Loucy (cell line): ENCODE measurements around the gene CAPS.

Source experiments
- H2AFZ ChIP-seq: fragments of 200-600 bp; sonication (generic); 2 replicates; pipeline ENCODE4 v1.6.0; 2016; ENCODE audit warnings: antibody characterized with exemption, mild to moderate bottlenecking, low read length, moderate library complexity
- H3F3A ChIP-seq: fragments of 200-600 bp; 2 replicates; pipeline ENCODE4 v1.6.0; 2016; ENCODE audit warnings: antibody characterized with exemption, low read depth, mild to moderate bottlenecking
- H3K27me3 ChIP-seq: fragments of 200-600 bp; sonication (generic); 2 replicates; pipeline ENCODE4 v1.6.1; 2014; ENCODE audit warnings: low read length, mild to moderate bottlenecking; ENCODE audit not compliant: insufficient read depth, poor library complexity, severe bottlenecking
- H3K36me3 ChIP-seq: fragments of 200-600 bp; sonication (generic); 2 replicates; pipeline ENCODE4 v1.6.1; 2016; ENCODE audit warnings: low read length; ENCODE audit not compliant: insufficient read depth
- H3K4me1 ChIP-seq: fragments of 200-600 bp; sonication (generic); 2 replicates; pipeline ENCODE4 v1.5.1; 2014; ENCODE audit warnings: low read length, mild to moderate bottlenecking; ENCODE audit not compliant: insufficient read depth, poor library complexity, severe bottlenecking
- H3K4me2 ChIP-seq: fragments of 200-600 bp; sonication (generic); 2 replicates; pipeline ENCODE4 v1.6.0; 2014; ENCODE audit warnings: antibody characterized with exemption, low read length, low read depth, mild to moderate bottlenecking; ENCODE audit not compliant: poor library complexity, severe bottlenecking
- H3K4me3 ChIP-seq: fragments of 200-600 bp; sonication (generic); 2 replicates; pipeline ENCODE4 v1.5.1; 2014; ENCODE audit warnings: low read length, mild to moderate bottlenecking, mixed read lengths; ENCODE audit not compliant: poor library complexity, severe bottlenecking
- H3K79me2 ChIP-seq: fragments of 200-600 bp; sonication (generic); 2 replicates; pipeline ENCODE4 v1.6.1; 2014; ENCODE audit warnings: low read length; ENCODE audit not compliant: insufficient read depth
- H3K9ac ChIP-seq: fragments of 200-600 bp; sonication (generic); 2 replicates; pipeline ENCODE4 v1.6.0; 2014; ENCODE audit warnings: mild to moderate bottlenecking, low read depth, low read length, moderate library complexity; ENCODE audit not compliant: poor library complexity, severe bottlenecking
- H3K9me2 ChIP-seq: fragments of 200-600 bp; sonication (generic); replicated peaks from 2 replicates; pipeline ENCODE4 v1.6.1; 2016; ENCODE audit warnings: low read depth, low read length, mixed read lengths
- H3K9me3 ChIP-seq: fragments of 200-600 bp; sonication (generic); 2 replicates; pipeline ENCODE4 v1.6.1; 2014; ENCODE audit warnings: mild to moderate bottlenecking, antibody characterized with exemption, low read length, low read depth; ENCODE audit not compliant: insufficient read depth
- H4K20me1 ChIP-seq: fragments of 200-600 bp; sonication (generic); 2 replicates; pipeline ENCODE4 v1.6.0; 2014; ENCODE audit warnings: antibody characterized with exemption, low read length, mild to moderate bottlenecking; ENCODE audit not compliant: insufficient read depth, poor library complexity, severe bottlenecking
- CTCF ChIP-seq: fragments of 200-600 bp; sonication (generic); conservative IDR thresholded peaks from 2 replicates; pipeline ENCODE4 v1.5.1; 2014; ENCODE audit warnings: mild to moderate bottlenecking, antibody characterized with exemption, low read length
- EZH2phosphoT487 ChIP-seq: fragments of 200-600 bp; IDR thresholded peaks from 2 replicates; pipeline ENCODE4 v1.6.1; 2018; ENCODE audit warnings: antibody characterized with exemption, mild to moderate bottlenecking, moderate library complexity, borderline replicate concordance

CAPS gene

GRCh38 chr19:5905114-5905778 is 8.8 kb upstream of the CAPS start:
- peak overlapping the region; percentile 81; the same call in 1 of the 2 replicates for H2AFZ ChIP-seq

GRCh38 chr19:5907241-5907640 is 6.8 kb upstream of the CAPS start:
- no peak overlapping the region for H2AFZ ChIP-seq
- H3K9ac ChIP-seq: no peak overlapping the region
- no peaks in the 10 kb centered on the region for H3K27me3 ChIP-seq
- H3K4me3 ChIP-seq: no peak overlapping the region
- peaks cover 8% of the 10 kb centered on the region for H3K4me1 ChIP-seq
- no peaks in the 10 kb centered on the region for H3F3A ChIP-seq
- H3K4me2 ChIP-seq: no peak overlapping the region
- no peak for TF ChIP-seq EZH2phosphoT487
- no peak for TF ChIP-seq CTCF
- H3K9me2 ChIP-seq: no peaks in the 10 kb centered on the region
- no peaks in the 10 kb centered on the region for H3K9me3 ChIP-seq
- no peaks in the 10 kb centered on the region for H3K36me3 ChIP-seq
- peaks cover 12% of the 10 kb centered on the region for H4K20me1 ChIP-seq
- H3K79me2 ChIP-seq: peaks cover 13% of the 10 kb centered on the region

More at GRCh38 chr19:5905114-5905778, 8.8 kb upstream of the CAPS start:
- Histone ChIP-seq H3K9me2 (no peaks in the 10 kb centered on the region), H3F3A (no peaks in the 10 kb centered on the region), H3K4me3 (peak overlapping the region; percentile 95), H3K36me3 (no peaks in the 10 kb centered on the region), H3K9me3 (no peaks in the 10 kb centered on the region), H3K4me1 (peaks cover 18% of the 10 kb centered on the region), H4K20me1 (peaks cover 24% of the 10 kb centered on the region), H3K27me3 (no peaks in the 10 kb centered on the region), H3K9ac (peak overlapping the region; percentile 88), H3K4me2 (peak overlapping the region; percentile 82), H3K79me2 (peaks cover 32% of the 10 kb centered on the region)
- no peak for TF ChIP-seq EZH2phosphoT487
- no peak for TF ChIP-seq CTCF

GRCh38 chr19:5908773-5909442 is 5.1 kb upstream of the CAPS start:
- TF ChIP-seq EZH2phosphoT487: no peak
- no peak for TF ChIP-seq CTCF
- H3K4me2 ChIP-seq: no peak overlapping the region
- H4K20me1 ChIP-seq: no peaks in the 10 kb centered on the region
- H3F3A ChIP-seq: no peaks in the 10 kb centered on the region
- no peak overlapping the region for H3K4me3 ChIP-seq
- H3K36me3 ChIP-seq: no peaks in the 10 kb centered on the region
- no peak overlapping the region for H3K9ac ChIP-seq
- no peaks in the 10 kb centered on the region for H3K9me2 ChIP-seq
- no peaks in the 10 kb centered on the region for H3K27me3 ChIP-seq
- H3K79me2 ChIP-seq: no peaks in the 10 kb centered on the region
- H3K4me1 ChIP-seq: no peaks in the 10 kb centered on the region
- H3K9me3 ChIP-seq: no peaks in the 10 kb centered on the region
- no peak overlapping the region for H2AFZ ChIP-seq
